BE2C (cell line): Measurements from ENCODE around the gene ANKRD34A.
"Not testable (repeated sequence)": the region's sequence is repeated elsewhere in the genome, so short reads cannot be mapped to it uniquely, and the experiment has no call there.

Experiments used
- DNase-seq: peaks from one replicate; pipeline ENCODE4 v3.0.0-alpha.2; 2020
- H3K27me3 ChIP-seq: fragments of 250-450 bp; sonication (Bioruptor Pico); 2 replicates; pipeline ENCODE4 v1.5.1; 2020; ENCODE audit warnings: mild to moderate bottlenecking
- H3K36me3 ChIP-seq: fragments of 250-450 bp; sonication (Bioruptor Pico); 2 replicates; pipeline ENCODE4 v1.5.1; 2020; ENCODE audit warnings: mild to moderate bottlenecking
- H3K4me1 ChIP-seq: fragments of 250-450 bp; sonication (Bioruptor Pico); 2 replicates; pipeline ENCODE4 v1.5.1; 2020
- H3K4me3 ChIP-seq: 2 replicates; pipeline ENCODE4 v1.5.1; 2011; ENCODE audit warnings: low read depth, low read length
- H3K9me3 ChIP-seq: fragments of 250-450 bp; sonication (Bioruptor Pico); 2 replicates; pipeline ENCODE4 v1.5.1; 2020
- TF ChIP-seq, protein P1 (sequence below): IDR thresholded peaks from 2 replicates; pipeline ENCODE4 v1.5.1; 2012; ENCODE audit warnings: mild to moderate bottlenecking, low read depth, low read length

Gene ANKRD34A

DNA sequence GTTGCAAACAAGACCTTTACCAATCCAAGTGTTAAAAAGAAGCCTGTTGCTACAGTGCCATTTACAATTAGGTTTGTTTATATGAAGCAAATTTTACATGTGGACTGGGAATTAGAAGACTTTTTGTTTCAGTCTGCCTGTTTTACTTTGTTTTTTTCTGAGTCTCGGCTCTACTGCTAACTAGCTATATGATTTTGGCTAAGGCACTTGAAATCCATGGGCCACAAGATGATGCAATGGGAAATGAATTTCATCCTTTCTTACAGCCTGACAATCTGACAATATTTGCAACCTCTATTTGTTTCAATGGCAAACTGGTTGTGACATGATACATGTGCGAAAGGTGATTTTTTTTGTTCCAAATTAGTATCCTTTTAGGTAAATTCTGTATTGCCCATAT, 42.1 kb downstream of the ANKRD34A start:
- Histone ChIP-seq H3K9me3 (no peaks in the 10 kb centered on the region), H3K36me3 (peaks cover 8% of the 10 kb centered on the region), H3K4me1 (peaks cover 4% of the 10 kb centered on the region; the same call in 1 of the 2 replicates), H3K4me3 (no peak overlapping the region), H3K27me3 (no peaks in the 10 kb centered on the region)
- DNase-seq = no peak
- TF ChIP-seq, protein P1, sequence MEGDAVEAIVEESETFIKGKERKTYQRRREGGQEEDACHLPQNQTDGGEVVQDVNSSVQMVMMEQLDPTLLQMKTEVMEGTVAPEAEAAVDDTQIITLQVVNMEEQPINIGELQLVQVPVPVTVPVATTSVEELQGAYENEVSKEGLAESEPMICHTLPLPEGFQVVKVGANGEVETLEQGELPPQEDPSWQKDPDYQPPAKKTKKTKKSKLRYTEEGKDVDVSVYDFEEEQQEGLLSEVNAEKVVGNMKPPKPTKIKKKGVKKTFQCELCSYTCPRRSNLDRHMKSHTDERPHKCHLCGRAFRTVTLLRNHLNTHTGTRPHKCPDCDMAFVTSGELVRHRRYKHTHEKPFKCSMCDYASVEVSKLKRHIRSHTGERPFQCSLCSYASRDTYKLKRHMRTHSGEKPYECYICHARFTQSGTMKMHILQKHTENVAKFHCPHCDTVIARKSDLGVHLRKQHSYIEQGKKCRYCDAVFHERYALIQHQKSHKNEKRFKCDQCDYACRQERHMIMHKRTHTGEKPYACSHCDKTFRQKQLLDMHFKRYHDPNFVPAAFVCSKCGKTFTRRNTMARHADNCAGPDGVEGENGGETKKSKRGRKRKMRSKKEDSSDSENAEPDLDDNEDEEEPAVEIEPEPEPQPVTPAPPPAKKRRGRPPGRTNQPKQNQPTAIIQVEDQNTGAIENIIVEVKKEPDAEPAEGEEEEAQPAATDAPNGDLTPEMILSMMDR = no peak

DNA sequence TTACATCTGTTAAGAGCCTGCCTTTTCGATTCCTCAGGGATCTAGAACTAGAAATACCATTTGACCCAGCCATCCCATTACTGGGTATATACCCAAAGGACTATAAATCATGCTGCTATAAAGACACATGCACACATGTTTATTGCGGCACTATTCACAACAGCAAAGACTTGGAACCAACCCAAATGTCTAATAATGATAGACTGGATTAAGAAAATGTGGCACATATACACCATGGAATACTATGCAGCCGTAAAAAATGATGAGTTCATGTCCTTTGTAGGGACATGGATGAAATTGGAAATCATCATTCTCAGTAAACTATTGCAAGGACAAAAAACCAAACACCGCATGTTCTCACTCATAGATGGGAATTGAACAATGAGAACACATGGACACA, 44.1 kb downstream of the ANKRD34A start:
- H3K27me3 ChIP-seq, H3K4me1 ChIP-seq, DNase-seq, H3K4me3 ChIP-seq, H3K9me3 ChIP-seq, H3K36me3 ChIP-seq: not testable (repeated sequence)

DNA sequence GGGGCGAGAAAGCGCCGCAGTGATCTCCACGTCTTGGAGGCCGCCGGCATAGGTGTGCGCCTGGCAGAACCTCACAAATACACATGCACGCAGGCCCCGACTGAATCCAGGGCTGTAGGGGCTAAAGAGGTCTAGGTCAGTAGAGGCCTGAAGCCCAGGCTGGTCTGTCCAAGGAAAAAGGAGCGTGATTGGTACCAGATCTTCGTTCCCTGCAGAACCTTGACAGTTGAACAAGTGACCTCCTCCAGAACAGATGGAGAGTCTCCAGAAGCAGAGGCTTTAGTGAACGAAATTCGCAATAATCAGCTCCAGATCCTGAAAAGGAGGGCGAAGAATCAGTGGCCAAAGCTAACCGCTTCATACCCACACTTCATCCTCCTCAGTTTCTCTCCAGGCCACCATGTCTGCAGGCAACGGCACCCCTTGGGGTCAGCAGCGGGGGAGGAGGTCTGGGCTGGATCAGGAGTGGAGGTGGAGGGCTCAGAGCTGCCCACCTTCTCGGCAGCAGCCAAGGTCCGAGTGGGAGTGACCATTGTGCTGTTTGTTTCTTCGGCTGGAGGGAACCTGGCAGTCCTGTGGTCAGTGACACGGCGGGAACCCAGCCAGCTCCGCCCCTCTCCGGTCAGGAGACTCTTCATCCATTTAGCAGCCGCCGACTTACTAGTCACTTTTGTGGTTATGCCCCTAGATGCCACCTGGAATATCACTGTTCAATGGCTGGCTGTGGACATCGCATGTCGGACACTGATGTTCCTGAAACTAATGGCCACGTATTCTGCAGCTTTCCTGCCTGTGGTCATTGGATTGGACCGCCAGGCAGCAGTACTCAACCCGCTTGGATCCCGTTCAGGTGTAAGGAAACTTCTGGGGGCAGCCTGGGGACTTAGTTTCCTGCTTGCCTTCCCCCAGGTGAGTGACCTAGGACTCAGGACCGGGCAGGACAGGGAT, 45.1 kb downstream of the ANKRD34A start:
- peak; percentile 39 for DNase-seq
- peaks cover 4% of the 10 kb centered on the region; the same call in 1 of the 2 replicates for H3K4me1 ChIP-seq
- H3K36me3 ChIP-seq = no peaks in the 10 kb centered on the region

DNA sequence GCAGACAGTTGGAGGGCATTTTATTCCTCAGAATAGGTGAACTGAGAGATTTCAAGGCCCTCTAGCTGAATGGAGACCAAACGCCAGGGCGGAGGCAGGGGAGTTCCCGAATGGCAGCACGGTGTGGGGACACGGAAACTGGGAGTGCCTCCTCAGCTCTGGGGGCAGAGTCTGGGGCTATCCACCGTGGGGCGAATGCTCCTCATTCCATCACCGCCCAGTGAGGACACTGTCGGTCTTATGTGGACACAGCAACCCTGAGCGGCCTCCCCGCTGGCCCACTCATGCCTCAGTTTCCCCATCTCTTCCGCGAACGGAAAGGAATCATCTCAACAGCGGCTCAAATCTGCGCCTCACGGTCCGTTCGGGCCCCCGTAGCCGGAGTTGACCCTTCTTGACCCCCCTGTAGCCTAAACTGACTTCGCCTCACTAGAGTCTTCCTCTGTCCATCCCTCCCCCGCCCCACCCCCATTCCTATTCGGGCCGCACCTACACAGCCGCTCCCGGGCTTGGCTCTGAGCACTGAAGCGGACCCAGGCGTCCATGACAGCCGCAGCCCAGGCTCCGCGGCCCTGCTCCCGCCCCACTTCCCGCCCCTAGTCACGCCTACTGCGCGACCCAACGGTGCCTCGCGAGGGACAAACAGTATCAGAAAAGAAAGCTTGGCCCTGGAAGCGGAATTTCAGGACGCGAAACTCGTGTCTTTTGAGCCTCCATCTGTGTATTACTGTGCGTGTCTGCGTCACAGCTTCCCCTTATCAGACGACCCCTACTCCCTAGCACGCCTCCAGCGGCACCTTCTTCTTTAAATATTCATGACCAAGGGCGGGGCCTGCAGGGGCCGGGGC, 46.0 kb downstream of the ANKRD34A start, which contains the start of gene PEX11B:
Gene PEX11B (minus strand): TSS at position 574 of the 848 bp plus-strand sequence. CDS start 29 bp downstream, at position 545.
- DNase-seq = peak; percentile 83
- Histone ChIP-seq H3K4me1 (peaks cover 4% of the 10 kb centered on the region; the same call in 1 of the 2 replicates), H3K4me3 (peak within 1 kb of the TSS; percentile 80), H3K9me3 (no peaks in the 10 kb centered on the region), H3K36me3 (no peaks in the 10 kb centered on the region), H3K27me3 (no peaks in the 10 kb centered on the region)
- TF ChIP-seq, protein P1 = no peak

More for the DNA sequence above, 45.1 kb downstream of the ANKRD34A start:
- no peaks in the 10 kb centered on the region for H3K9me3 ChIP-seq
- H3K27me3 ChIP-seq = no peaks in the 10 kb centered on the region
- TF ChIP-seq, protein P1 = no peak
- peak overlapping the region; percentile 80 for H3K4me3 ChIP-seq

DNA sequence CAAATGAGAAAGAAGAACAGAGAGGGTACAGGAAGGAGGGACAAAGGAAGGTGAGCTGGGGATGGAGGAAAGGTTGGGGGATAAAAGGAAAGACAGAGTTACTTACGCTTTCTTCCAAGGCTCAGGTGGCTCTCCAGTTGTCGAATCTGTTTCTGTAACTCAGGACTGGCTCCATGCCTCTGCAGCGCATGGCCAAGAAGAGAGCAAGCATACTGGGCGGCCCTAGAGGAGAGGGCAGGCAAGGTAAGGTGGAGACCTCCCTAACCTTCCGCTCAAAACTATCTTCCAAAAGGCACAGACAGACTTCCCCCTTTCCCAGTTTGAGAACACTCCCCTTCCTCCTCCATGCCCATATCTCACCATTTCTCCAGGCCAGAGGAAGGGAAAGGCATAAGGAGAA, 46.8 kb downstream of the ANKRD34A start:
- TF ChIP-seq, protein P1 = no peak
- DNase-seq = no peak
- H3K9me3 ChIP-seq = no peaks in the 10 kb centered on the region
- H3K4me1 ChIP-seq = peaks cover 4% of the 10 kb centered on the region; the same call in 1 of the 2 replicates
- no peaks in the 10 kb centered on the region for H3K27me3 ChIP-seq
- H3K4me3 ChIP-seq = peak overlapping the region; percentile 80
- no peaks in the 10 kb centered on the region; the same call in 1 of the 2 replicates for H3K36me3 ChIP-seq

DNA sequence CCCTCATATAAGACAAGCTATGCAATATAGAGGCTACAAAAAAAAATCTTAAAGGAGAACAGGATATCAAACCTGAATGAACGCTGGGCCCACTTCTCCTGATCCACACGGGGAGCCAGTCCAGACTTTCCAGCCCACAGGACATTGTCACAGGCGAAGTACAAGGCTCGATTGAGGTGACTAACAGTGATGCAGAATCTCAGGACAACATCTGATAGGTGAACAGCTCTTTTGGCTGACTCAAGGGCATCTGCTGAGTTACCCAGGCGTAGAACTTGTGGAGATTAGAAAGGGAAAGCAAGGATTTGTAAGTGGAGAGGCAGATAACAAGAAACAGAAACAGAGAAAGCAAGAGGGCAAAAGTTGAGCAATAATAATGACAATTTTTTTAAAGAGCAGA, 47.6 kb downstream of the ANKRD34A start:
- DNase-seq = no peak
- no peaks in the 10 kb centered on the region; the same call in 1 of the 2 replicates for H3K36me3 ChIP-seq
- TF ChIP-seq, protein P1 = no peak
- no peak overlapping the region for H3K4me3 ChIP-seq
- H3K9me3 ChIP-seq = no peaks in the 10 kb centered on the region
- no peaks in the 10 kb centered on the region for H3K27me3 ChIP-seq
- peaks cover 4% of the 10 kb centered on the region; the same call in 1 of the 2 replicates for H3K4me1 ChIP-seq
